AG10803 (cell line): ENCODE results near the gene TMEM242.

ENCODE experiments used
- DNase-seq: peaks from one replicate; pipeline ENCODE4 v3.0.0; 2010; ENCODE audit warnings: low read depth
- H3K4me3 ChIP-seq: 2 replicates; pipeline ENCODE4 v1.5.1; 2011; ENCODE audit warnings: mild to moderate bottlenecking, low read length, control low read depth
- TF ChIP-seq, protein P1 (sequence below): conservative IDR thresholded peaks from 2 replicates; pipeline ENCODE4 v1.5.1; 2011; ENCODE audit warnings: mild to moderate bottlenecking, low read length, control low read depth, inconsistent platforms

The TMEM242 gene

DNA sequence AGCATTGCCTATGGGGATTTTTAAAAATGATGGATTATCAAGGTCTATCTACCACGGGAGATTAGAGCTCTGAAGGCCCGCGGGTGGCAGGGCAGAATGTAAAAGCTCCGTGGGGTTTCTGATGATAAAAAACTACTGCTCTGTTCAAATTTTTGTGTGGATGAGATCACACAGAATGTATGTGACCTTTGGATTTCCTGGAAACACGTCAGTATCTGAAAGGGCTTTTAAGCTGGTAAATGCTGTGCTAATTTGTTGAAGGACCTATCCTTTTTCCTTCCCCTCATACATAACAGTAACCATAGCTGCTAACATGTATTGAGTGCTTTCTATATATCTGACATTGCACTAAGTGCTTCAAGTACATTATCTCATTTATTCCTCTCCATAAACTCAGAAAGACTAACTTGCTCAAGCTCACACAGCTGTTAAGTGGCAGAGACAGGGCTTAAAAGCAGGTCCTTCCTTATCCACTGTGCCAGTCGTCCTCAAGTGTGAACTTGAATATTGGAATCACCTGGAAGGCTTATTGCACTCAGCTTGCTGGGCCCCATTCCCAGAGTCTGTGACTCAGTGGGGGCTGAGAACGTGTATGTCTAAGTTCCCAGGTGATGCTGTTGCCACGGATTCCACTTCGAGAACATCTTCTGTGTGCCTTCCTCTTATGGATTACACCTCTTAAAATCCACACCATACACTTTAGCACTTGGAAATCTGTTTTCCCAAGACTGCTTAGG lies 1.9 kb upstream of the TMEM242 start:
- TF ChIP-seq, protein P1, sequence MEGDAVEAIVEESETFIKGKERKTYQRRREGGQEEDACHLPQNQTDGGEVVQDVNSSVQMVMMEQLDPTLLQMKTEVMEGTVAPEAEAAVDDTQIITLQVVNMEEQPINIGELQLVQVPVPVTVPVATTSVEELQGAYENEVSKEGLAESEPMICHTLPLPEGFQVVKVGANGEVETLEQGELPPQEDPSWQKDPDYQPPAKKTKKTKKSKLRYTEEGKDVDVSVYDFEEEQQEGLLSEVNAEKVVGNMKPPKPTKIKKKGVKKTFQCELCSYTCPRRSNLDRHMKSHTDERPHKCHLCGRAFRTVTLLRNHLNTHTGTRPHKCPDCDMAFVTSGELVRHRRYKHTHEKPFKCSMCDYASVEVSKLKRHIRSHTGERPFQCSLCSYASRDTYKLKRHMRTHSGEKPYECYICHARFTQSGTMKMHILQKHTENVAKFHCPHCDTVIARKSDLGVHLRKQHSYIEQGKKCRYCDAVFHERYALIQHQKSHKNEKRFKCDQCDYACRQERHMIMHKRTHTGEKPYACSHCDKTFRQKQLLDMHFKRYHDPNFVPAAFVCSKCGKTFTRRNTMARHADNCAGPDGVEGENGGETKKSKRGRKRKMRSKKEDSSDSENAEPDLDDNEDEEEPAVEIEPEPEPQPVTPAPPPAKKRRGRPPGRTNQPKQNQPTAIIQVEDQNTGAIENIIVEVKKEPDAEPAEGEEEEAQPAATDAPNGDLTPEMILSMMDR: no peak
- DNase-seq: no peak
- H3K4me3 ChIP-seq: no peak overlapping the region

DNA sequence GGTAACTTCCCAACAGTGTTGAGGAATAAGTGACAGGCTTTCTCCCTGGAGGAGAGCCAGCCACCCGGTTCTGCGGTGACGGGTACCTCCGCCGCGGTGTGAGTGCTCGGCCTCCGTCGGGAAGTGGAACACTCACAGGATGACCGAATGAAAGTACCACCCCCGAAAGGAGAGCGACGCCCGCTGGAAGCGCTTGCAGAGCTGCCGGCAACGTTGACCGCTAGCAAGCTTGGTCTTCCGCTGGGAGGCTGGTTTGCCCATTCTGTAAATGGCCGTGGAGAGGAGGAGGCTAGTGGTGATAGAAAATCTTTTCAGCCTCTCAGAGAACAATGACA lies 614 bp upstream of the TMEM242 start:
- TF ChIP-seq, protein P1: peak; percentile 40
- peak overlapping the region; percentile 96 for H3K4me3 ChIP-seq
- DNase-seq: peak; percentile 82

DNA sequence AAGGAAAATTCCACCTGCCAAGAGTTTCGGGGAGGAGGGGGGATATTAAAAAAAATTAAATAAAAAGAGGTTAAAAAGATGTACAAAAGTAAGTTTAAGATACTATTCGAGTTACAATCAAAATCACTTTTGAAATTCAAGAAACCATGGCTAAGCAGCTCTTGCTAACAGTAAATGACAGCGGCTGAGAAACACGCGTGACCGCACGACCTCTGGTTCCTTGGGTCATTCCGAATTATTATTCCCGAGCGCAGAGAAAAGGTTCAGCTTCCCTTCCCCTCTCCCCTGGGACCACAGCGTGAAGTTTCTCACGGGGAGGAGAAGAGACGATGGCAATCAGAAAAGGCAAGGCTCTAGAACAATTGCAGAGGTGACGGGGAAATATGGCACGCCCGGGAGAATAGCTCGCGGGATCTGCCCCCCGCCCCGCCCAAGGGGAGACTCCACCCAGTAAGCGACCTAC lies 496 bp downstream of the TMEM242 start:
- peak; percentile 87 for DNase-seq

DNA sequence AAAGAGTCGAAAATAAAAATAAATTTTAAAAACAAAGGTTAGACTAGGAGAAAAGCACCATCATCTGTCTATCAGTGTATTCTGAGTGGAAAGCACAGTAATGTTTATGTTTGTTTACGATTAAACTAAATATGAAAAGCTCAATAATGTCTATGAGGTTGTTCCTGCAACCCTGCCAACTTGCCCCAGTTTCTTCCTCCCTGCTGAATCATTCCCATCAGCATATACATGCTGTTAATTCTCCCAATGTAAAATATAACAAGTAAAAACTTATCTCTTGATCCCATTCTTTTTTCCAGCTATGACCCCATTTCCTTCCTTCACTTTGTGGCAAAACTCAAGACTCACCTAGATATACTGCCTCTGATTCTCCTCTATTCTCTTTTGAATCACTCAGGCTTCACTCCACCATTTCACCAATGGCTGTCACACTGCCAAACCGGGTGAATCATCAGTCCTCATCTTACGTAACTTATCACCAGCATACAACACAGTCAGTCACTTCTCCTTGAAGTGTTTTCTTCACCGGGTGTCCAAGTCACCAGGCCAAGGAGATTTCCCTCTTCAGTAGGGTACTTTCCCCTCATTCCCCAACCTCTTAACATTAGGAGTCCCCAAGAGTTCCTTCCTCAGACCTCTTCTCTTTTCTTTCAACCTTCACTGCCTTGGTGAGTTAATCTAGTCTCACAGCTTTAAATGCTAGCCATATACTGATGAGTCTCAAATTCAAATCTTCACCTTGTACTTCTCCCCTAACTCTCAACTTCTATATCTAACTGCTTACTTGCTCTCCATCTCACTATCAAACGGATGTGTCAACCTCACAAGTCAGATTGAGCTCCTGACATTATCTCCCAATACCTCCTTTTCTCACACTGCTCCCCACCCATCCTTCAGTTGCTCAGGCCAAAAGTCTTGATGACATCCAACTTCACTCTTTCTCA lies 6.2 kb downstream of the TMEM242 start:
- DNase-seq: peak; percentile 86
- no peak overlapping the region for H3K4me3 ChIP-seq
- TF ChIP-seq, protein P1: no peak

More for the DNA sequence above, 496 bp downstream of the TMEM242 start:
- TF ChIP-seq, protein P1: no peak
- H3K4me3 ChIP-seq: peak overlapping the region; percentile 96

DNA sequence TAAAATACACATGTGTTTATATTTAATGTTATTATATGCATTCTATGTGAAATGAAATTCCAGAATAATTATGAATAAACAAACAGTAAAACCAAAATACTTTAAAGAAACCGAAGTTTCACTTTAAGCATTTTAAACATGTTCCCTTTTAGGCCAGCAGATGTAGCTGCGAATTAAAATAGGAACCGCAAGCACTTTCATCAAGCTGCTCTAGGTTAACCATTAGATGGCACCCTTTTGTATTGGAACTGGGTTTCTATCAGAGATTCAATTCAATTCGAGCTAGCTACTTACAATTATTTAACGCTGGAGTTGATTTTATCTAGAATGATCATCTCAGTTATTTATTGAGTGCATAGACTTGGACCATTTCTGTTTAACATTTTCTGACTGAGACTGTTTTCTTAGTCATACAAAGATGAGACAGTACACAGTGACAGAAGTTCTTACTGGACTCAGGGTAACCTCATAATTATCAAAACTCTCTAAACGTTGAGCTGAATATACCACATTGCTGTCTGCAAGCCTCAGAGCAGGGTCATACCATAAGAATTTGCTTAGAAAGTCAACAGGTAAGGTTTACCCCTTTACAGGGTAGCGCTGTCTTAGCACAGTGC lies 8.5 kb downstream of the TMEM242 start:
- TF ChIP-seq, protein P1: peak; percentile 99
- H3K4me3 ChIP-seq: no peak overlapping the region
- peak; percentile 82 for DNase-seq

DNA sequence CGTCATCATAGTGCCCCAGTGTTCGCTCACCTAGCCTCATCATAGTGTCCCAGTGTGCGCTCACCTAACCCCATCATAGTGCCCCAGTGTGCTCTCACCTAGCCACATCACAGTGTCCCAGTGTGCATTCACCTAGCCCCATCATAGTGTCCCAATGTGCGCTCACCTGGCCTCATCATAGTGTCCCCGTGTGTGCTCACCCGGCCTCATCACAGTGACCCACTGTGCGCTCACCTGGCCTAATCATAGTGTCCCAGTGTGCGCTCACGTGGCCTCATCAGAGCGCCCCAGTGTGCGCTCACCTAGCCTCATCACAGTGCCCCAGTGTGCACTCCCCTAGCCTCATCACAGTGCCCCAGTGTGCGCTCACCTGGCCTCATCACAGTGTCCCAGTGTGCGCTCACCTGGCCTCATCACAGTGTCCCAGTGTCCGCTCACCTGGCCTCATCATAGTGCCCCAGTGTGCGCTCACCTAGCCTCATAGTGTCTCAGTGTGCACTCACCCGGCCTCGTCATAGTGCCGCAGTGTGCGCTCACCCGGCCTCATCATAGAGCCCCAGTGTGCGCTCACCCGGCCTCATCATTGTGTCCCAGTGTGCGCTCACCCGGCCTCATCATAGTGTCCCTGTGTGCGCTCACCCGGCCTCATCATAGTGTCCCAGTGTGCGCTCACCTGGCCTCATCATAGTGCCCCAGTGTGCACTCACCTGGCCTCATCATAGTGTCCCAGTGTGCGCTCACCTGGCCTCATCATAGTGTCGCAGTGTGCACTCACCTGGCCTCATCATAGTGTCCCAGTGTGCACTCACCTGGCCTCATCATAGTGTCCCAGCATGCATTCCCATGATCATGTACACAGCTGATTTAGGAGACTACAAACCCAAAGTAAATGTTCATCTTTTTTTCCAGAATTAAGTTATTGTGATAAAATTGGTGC lies 9.5 kb downstream of the TMEM242 start:
- H3K4me3 ChIP-seq: no peak overlapping the region
- DNase-seq: no peak
- TF ChIP-seq, protein P1: no peak
